Esophagus squamous epithelium (tissue), 5 donors: ENCODE results near the gene HLA-DOA. TPM values are rescaled to one million over a fixed set of nuclear protein-coding genes. Genes with fewer than 3 reads are reported as not detected.
A peak's percentile ranks its signal among the peaks of the same experiment; 100 is the strongest.

Experiments used
- DNase-seq: peaks from one replicate; lab custom pipeline; 2025; lab: John Stamatoyannopoulos, UW
- H3K27ac ChIP-seq, 4 donors: fragments of 200-600 bp; sonication (generic); one replicate each; pipeline ENCODE4 v1.5.1; 2016 to 2019; ENCODE audit warnings: mild to moderate bottlenecking in 1 of 4
- H3K27me3 ChIP-seq, 4 donors: fragments of 200-600 bp; sonication (generic); 1 replicate in 3 of 4; 2 replicates in 1 of 4; pipeline versions ENCODE4 v1.5.1 to v1.6.0; 2017 to 2021; ENCODE audit warnings: antibody characterized with exemption in 1 of 4
- H3K36me3 ChIP-seq, 3 donors: fragments of 200-600 bp; sonication (generic); one replicate each; pipeline ENCODE4 v1.5.1; 2016 to 2019
- H3K4me1 ChIP-seq, 3 donors: fragments of 200-600 bp; sonication (generic); one replicate each; pipeline ENCODE4 v1.5.1; 2017 to 2019
- H3K4me3 ChIP-seq, 4 donors: fragments of 200-600 bp; sonication (generic); 1 replicate in 3 of 4; 2 replicates in 1 of 4; pipeline ENCODE4 v1.5.1; 2016 to 2019; ENCODE audit warnings: mild to moderate bottlenecking in 2 of 4, moderate library complexity in 1 of 4
- H3K9me3 ChIP-seq, 3 donors: fragments of 200-600 bp; sonication (generic); one replicate each; pipeline ENCODE4 v1.5.1; 2016 to 2019
- CTCF ChIP-seq, 6 experiments: fragments of 450-650 bp in 4 of 6; fragments of 200-600 bp in 2 of 6; sonication (generic) in 2 of 6; IDR thresholded peaks; one replicate each; pipeline ENCODE4 v1.5.1; 2016 to 2019; ENCODE audit warnings: antibody characterized with exemption in 6 of 6, mild to moderate bottlenecking in 4 of 6, moderate library complexity in 4 of 6
- POLR2A ChIP-seq, 4 donors: fragments of 450-650 bp; IDR thresholded peaks; one replicate each; pipeline ENCODE4 v1.6.1; 2017; ENCODE audit warnings: antibody characterized with exemption in 4 of 4, mild to moderate bottlenecking in 4 of 4, moderate library complexity in 3 of 4
- WGBS, 2 donors: methylation state at CpG; one replicate each; pipeline ENCODE4 v1.1.5; 2018; 5-methylcytosine and 5-hydroxymethylcytosine counted together
- intact Hi-C: fragments of 100-400 bp; cut with DNase I; formaldehyde crosslinking; loops from one replicate; pipeline ENCODE4 v1.15.0; 2022
- total RNA-seq, 4 donors: library from RNA; depleted of rRNA; stranded (reverse); fragments of >200 nt; gene quantifications; one replicate each; pipeline ENCODE4 v1.1.0, GENCODE V29; 2016
- donor health status: DM: yes; HTN: yes; CAD: no.

The HLA-DOA gene
- total RNA-seq, 4 donors from 2014 or later = 0.61 to 9.7 (median 1.6) TPM

- Histone ChIP-seq H3K27me3 (no peaks in the 10 kb centered on the region), H3K36me3 (peaks cover 21 to 33% (median 32%) of the 10 kb centered on the region in 3 donors), H3K4me3 (no peak overlapping the region), H3K4me1 (peaks cover 0 to 52% (median 5%) of the 10 kb centered on the region in 3 donors), H3K27ac (peak overlapping the region in 3 of 4 donors; percentile 6 to 32 (median 14)), H3K9me3 (no peaks in the 10 kb centered on the region)
- no peak for TF ChIP-seq POLR2A (IDR thresholded peaks at IDR 0.05)
- TF ChIP-seq CTCF (IDR thresholded peaks at IDR 0.05) = no peak
- no peak for DNase-seq
- intact Hi-C loops = loop anchor here (5.0 kb wide), 2 partner anchors 42 to 102 kb away; partner anchors contain the start of gene HLA-DMB
- 26 to 42% methylated on average over 3 of the region's 3 CpGs for WGBS, 2 donors
Observed at GRCh38 chr6:32983964-32984621, 25.3 kb downstream of the HLA-DOA start.

GRCh38 chr6:32983493-32983848 is 25.9 kb downstream of the HLA-DOA start:
- Histone ChIP-seq H3K27ac (peak overlapping the region in 3 of 4 donors; percentile 14 to 53 (median 40)), H3K4me1 (peaks cover 0 to 58% (median 7%) of the 10 kb centered on the region in 3 donors), H3K36me3 (peaks cover 26 to 39% (median 37%) of the 10 kb centered on the region in 3 donors), H3K9me3 (no peaks in the 10 kb centered on the region), H3K4me3 (no peak overlapping the region), H3K27me3 (no peaks in the 10 kb centered on the region)
- no peak for DNase-seq
- no CpG with 5 or more reads among the region's 1 CpG for WGBS, 2 donors
- TF ChIP-seq POLR2A (IDR thresholded peaks at IDR 0.05) (no peak), CTCF (IDR thresholded peaks at IDR 0.05) (no peak)
- intact Hi-C loops = loop anchor here (5.0 kb wide), 2 partner anchors 41 to 101 kb away; partner anchors contain the start of gene HLA-DMB

GRCh38 chr6:32982702-32983492 is 26.5 kb downstream of the HLA-DOA start:
- DNase-seq = no peak
- no peak for TF ChIP-seq POLR2A (IDR thresholded peaks at IDR 0.05)
- TF ChIP-seq CTCF (IDR thresholded peaks at IDR 0.05) = no peak
- Histone ChIP-seq H3K9me3 (no peaks in the 10 kb centered on the region), H3K36me3 (peaks cover 32 to 45% (median 43%) of the 10 kb centered on the region in 3 donors), H3K4me1 (peaks cover 0 to 64% (median 12%) of the 10 kb centered on the region in 3 donors), H3K27ac (peak overlapping the region in 3 of 4 donors; percentile 40 to 53 (median 40)), H3K4me3 (no peak overlapping the region), H3K27me3 (no peaks in the 10 kb centered on the region)
- intact Hi-C loops = loop anchor here (5.0 kb wide), 2 partner anchors 41 to 101 kb away; partner anchors contain the start of gene HLA-DMB
- WGBS, 2 donors = 37 to 49% methylated on average over 6 of the region's 6 CpGs

- WGBS, 2 donors = 38 to 53% methylated on average over 8 of the region's 8 CpGs
- no peaks in the 10 kb centered on the region for H3K9me3 ChIP-seq
- TF ChIP-seq POLR2A (IDR thresholded peaks at IDR 0.05) (peak in 1 of 4 donors; percentile 16), CTCF (IDR thresholded peaks at IDR 0.05) (no peak)
- H3K27me3 ChIP-seq = no peaks in the 10 kb centered on the region
- H3K36me3 ChIP-seq = peaks cover 39 to 52% (median 50%) of the 10 kb centered on the region in 3 donors
- H3K27ac ChIP-seq = peak overlapping the region in 3 of 4 donors; percentile 30 to 53 (median 40)
- H3K4me3 ChIP-seq = no peak overlapping the region
- peaks cover under 1 to 71% (median 14%) of the 10 kb centered on the region in 3 donors for H3K4me1 ChIP-seq
- intact Hi-C loops = loop anchor here (5.0 kb wide), 2 partner anchors 40 to 100 kb away; partner anchors contain the start of gene HLA-DMB
- no peak for DNase-seq
Observed at GRCh38 chr6:32982084-32982701, 27.2 kb downstream of the HLA-DOA start.
